DOHH2 (cell line): ENCODE measurements around the gene PWWP2A.

Experiments used
- H3F3A ChIP-seq: fragments of 200-600 bp; sonication (generic), shearing (Covaris generic); 2 replicates; pipeline ENCODE4 v1.6.0; 2016; ENCODE audit warnings: antibody characterized with exemption, mild to moderate bottlenecking; ENCODE audit not compliant: control insufficient read depth, insufficient read depth
- H3K27ac ChIP-seq: fragments of 200-600 bp; sonication (generic); 2 replicates; pipeline ENCODE4 v1.5.1; 2014; ENCODE audit warnings: low read depth, mild to moderate bottlenecking, low read length, moderate library complexity
- H3K27me3 ChIP-seq: fragments of 200-600 bp; sonication (generic); 2 replicates; pipeline ENCODE4 v1.6.1; 2014; ENCODE audit warnings: mild to moderate bottlenecking, low read length, mixed read lengths; ENCODE audit not compliant: control insufficient read depth
- H3K36me3 ChIP-seq: fragments of 200-600 bp; sonication (generic); 2 replicates; pipeline ENCODE4 v1.6.1; 2014; ENCODE audit warnings: mild to moderate bottlenecking, low read length, moderate library complexity, mixed read lengths; ENCODE audit not compliant: control insufficient read depth
- H3K4me1 ChIP-seq: fragments of 200-600 bp; sonication (generic); 2 replicates; pipeline ENCODE4 v1.6.1; 2014; ENCODE audit warnings: mild to moderate bottlenecking, low read length, mixed read lengths; ENCODE audit not compliant: control insufficient read depth
- H3K4me2 ChIP-seq: fragments of 200-600 bp; sonication (generic); 2 replicates; pipeline ENCODE4 v1.6.0; 2014; ENCODE audit warnings: mild to moderate bottlenecking, low read length, moderate library complexity
- H3K4me3 ChIP-seq: fragments of 200-600 bp; sonication (generic); 2 replicates; pipeline ENCODE4 v1.5.1; 2014; ENCODE audit warnings: mild to moderate bottlenecking, low read length, mixed read lengths
- H3K79me2 ChIP-seq: fragments of 200-600 bp; sonication (generic); 2 replicates; pipeline ENCODE4 v1.6.1; 2014; ENCODE audit warnings: mild to moderate bottlenecking, low read length, mixed read lengths; ENCODE audit not compliant: control insufficient read depth
- H3K9me2 ChIP-seq: fragments of 200-600 bp; sonication (generic); replicated peaks from 2 replicates; pipeline ENCODE4 v1.6.1; 2014; ENCODE audit warnings: mild to moderate bottlenecking, low read length, mixed read lengths; ENCODE audit not compliant: control insufficient read depth
- H3K9me3 ChIP-seq: fragments of 200-600 bp; sonication (generic); 2 replicates; pipeline ENCODE4 v1.6.1; 2014; ENCODE audit warnings: antibody characterized with exemption, low read length, mixed read lengths; ENCODE audit not compliant: control insufficient read depth, insufficient read depth
- H4K20me1 ChIP-seq: fragments of 200-600 bp; sonication (generic); 2 replicates; pipeline ENCODE4 v1.6.0; 2014; ENCODE audit warnings: low read depth, mild to moderate bottlenecking, antibody characterized with exemption, low read length, moderate library complexity; ENCODE audit not compliant: control insufficient read depth, insufficient read depth
- CTCF ChIP-seq: fragments of 200-600 bp; sonication (generic); IDR thresholded peaks from one replicate; pipeline ENCODE4 v1.5.1; 2014; ENCODE audit warnings: antibody characterized with exemption, mild to moderate bottlenecking, low read depth, low read length; ENCODE audit not compliant: poor library complexity, severe bottlenecking
- EZH2phosphoT487 ChIP-seq: fragments of 200-600 bp; sonication (generic); IDR thresholded peaks from 2 replicates; pipeline ENCODE4 v1.6.1; 2017; ENCODE audit warnings: borderline replicate concordance, mild to moderate bottlenecking, antibody characterized with exemption, low read length, moderate library complexity, mixed read lengths

The PWWP2A gene

GRCh38 chr5:160088805-160089204 lies 30.4 kb downstream of the PWWP2A start:
- Histone ChIP-seq H3K4me1 (no peaks in the 10 kb centered on the region), H3K9me2 (no peaks in the 10 kb centered on the region), H3K79me2 (peaks cover 3% of the 10 kb centered on the region; the same call in 1 of the 2 replicates), H4K20me1 (no peaks in the 10 kb centered on the region), H3K27me3 (no peaks in the 10 kb centered on the region), H3K4me2 (no peak overlapping the region), H3K36me3 (peaks cover 19% of the 10 kb centered on the region), H3K4me3 (no peak overlapping the region), H3K9me3 (no peaks in the 10 kb centered on the region), H3F3A (no peaks in the 10 kb centered on the region; the same call in 1 of the 2 replicates), H3K27ac (no peak overlapping the region)
- TF ChIP-seq CTCF (no peak), EZH2phosphoT487 (no peak)

- Histone ChIP-seq H3K9me2 (no peaks in the 10 kb centered on the region), H3K27me3 (no peaks in the 10 kb centered on the region), H4K20me1 (no peaks in the 10 kb centered on the region), H3K27ac (no peak overlapping the region), H3K4me1 (no peaks in the 10 kb centered on the region), H3K4me2 (no peak overlapping the region), H3K36me3 (peaks cover 3% of the 10 kb centered on the region), H3K9me3 (no peaks in the 10 kb centered on the region), H3K79me2 (no peaks in the 10 kb centered on the region; the same call in 1 of the 2 replicates), H3F3A (no peaks in the 10 kb centered on the region; the same call in 1 of the 2 replicates), H3K4me3 (no peak overlapping the region)
- TF ChIP-seq CTCF (no peak), EZH2phosphoT487 (no peak)
Measured at GRCh38 chr5:160087199-160087598, 32.1 kb downstream of the PWWP2A start.

- H3K36me3 ChIP-seq: peaks cover 4% of the 10 kb centered on the region; the same call in 1 of the 2 replicates
- H3K4me2 ChIP-seq: no peak overlapping the region
- no peak for TF ChIP-seq EZH2phosphoT487
- no peak for TF ChIP-seq CTCF
- 0 out of 2 replicates have a peak, but pooled peaks cover 3% of the 10 kb centered on the region for H3K4me1 ChIP-seq
- H3K9me2 ChIP-seq: no peaks in the 10 kb centered on the region
- no peak overlapping the region for H3K4me3 ChIP-seq
- H3K9me3 ChIP-seq: no peaks in the 10 kb centered on the region
- H3F3A ChIP-seq: no peaks in the 10 kb centered on the region; the same call in 1 of the 2 replicates
- H3K27me3 ChIP-seq: no peaks in the 10 kb centered on the region
- H3K79me2 ChIP-seq: no peaks in the 10 kb centered on the region
- no peaks in the 10 kb centered on the region for H4K20me1 ChIP-seq
- no peak overlapping the region for H3K27ac ChIP-seq
Measured at GRCh38 chr5:160084144-160084543, 35.1 kb downstream of the PWWP2A start.
